Activated effector memory CD4-positive, alpha-beta T cell treated with Interleukin-2 at 50 U/mL for 16 hours (primary cell): ENCODE results near the gene MVD.
"Not testable (repeated sequence)": the region's sequence is repeated elsewhere in the genome, so short reads cannot be mapped to it uniquely, and the experiment has no call there.

ENCODE experiments used
- DNase-seq: peaks from one replicate; pipeline ENCODE4 v3.0.0-alpha.2; 2020

The MVD gene

DNA sequence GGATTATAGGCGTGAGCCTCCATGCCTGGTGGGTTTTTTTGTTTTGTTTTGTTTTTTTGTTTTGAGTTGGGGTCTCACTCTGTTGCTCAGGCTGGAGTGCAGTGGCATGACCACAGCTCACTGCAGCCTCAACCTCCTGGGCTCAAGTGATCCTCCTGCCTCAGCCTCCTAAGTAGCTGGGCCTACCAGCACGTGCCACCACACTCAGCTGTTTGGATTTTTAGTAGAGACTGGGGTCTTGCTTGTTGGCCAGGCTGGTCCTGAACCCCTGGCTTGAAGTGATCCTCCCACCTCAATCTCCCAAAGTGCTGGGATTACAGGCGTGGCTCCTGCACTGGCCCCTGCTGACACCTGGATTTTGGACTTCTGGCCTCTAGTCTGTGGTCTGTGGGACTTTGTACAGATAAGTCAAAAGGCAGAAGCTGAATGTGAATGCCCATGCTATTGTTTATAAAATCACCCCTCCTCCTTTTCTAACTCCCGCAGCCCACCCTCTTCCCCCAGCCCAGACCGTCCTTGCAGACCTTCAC lies 17.7 kb upstream of the MVD start:
- no peak for DNase-seq

- no peak for DNase-seq
These were observed 15.5 kb upstream of the MVD start for GRCh38 chr16:88678224-88678979.

- no peak for DNase-seq
These were observed 14.8 kb upstream of the MVD start for GRCh38 chr16:88677721-88678120.

DNA sequence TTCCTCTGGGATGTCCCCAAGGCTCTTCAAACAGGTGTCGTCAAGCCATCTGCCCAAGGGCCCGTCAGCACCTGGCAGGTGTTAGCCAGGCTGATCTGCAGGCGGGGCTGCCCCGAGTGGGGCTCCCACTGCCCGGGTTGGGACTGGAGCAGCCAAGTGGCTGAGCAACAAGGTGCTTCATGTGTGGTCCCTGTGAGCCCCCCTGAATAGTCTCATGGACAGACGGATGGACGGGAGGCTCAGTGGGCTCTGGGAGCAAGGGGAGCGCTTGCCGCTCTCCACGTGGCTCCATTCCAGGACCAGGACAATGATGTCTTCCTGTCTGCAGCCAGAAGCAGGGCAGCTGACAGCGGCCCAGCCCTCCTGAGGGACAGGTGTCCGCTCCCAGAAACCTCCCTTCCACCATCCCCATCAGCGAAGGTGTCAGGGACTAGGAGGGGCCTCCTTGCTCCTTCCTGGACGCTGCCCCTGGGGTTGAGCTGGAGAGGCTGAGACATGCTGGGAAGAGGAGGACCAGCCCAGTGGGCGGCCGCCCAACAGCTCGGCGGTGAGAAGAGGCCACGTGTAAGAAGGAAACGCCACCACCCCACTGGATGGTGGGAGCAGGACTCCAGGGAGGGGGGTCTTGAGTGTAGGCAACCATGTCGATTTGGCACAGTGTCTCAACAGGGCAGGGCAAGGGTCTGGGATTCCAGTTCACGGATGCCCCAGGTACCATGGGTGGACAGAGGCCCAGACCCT lies 13.8 kb upstream of the MVD start:
- DNase-seq: no peak

DNA sequence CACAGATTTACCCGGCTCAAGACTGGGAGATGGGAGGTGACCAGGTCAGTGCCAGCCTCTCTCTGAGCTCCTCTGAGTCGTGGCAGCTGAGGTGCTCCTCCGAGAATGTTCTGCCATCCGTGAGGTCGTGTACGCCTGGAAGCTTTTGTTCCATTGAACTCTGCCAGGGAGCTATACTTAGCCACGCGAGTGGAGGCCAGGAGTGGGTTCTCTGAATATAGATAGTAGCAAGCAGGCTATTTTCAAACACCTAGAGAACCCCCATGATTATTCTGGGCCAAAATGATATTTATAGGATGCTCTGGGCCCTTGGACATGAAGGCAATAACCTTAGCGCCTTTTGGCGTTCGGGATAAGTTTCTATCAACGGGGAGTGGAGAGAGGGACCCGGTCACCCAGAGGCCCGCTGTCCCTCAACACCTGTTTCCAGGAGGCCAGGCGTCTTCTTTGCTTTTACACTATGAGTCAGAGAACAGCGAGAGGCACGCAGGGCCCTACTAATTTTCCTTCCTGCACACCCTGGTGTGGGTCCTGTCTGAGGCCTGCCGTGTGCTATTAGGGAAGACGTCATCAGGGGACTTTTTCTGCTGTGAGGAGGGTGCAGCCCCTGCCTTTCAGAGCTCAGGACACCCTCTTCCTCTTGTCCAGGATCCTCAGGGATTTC lies 11.0 kb upstream of the MVD start:
- no peak for DNase-seq

DNA sequence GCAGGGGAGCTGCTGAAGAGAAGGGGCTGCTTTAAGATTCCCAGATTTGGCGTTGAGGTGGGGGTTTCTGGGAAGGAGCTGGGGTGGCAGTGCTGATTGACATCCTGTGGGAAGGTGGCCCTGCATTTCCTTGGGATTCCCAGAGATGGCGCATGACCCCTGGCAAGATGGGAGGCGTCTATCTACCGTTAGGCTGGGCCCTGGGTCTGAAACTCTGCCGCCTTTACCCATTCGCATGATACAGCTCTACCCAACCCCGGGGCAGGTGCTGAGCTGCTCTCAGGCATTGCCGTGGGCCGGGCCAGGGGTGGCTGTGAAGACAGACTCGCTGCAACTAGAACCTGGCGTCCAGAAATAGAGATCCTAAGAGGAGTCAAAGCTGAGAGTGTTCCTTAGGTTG lies 9.9 kb upstream of the MVD start:
- no peak for DNase-seq

DNA sequence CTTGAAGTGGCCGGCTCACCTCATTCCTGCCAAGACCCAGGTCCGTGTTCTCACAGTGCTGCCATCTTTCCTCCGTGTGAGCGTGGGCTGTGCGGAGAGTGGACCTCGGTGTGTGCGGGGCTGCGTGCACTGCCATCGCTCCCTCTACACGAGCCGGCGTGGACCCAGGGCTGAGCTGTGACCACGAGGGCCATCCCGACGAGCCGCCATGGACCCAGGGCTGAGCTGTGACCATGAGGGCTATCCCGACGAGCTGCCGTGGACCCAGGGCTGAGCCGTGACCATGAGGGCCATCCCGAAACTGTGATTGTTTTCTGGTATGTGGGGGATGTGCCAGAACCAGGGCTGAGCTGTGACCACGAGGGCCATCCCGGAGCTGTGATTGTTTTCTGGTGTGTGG lies 8.9 kb upstream of the MVD start:
- no peak for DNase-seq

GRCh38 chr16:88669980-88670379 lies 7.1 kb upstream of the MVD start:
- DNase-seq: no peak

DNA sequence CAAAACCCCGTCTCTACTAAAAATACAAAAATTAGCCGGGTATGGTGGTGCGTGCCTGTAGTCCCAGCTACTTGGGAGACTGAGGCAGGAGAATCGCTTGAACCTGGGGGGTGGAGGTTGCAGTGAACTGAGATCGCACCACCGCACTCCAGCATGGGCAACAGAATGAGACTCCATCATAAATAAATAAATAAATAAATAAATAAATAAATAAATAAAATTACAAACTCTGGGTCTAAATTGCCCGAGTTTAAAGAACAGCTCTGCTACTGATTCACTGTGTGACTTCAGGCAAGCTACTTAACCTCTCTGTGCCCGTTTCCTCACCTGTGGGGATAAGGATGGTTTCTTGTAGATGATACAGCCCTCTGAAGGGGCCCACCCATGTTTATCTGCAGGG lies 6.6 kb upstream of the MVD start:
- not testable (repeated sequence) for DNase-seq

DNA sequence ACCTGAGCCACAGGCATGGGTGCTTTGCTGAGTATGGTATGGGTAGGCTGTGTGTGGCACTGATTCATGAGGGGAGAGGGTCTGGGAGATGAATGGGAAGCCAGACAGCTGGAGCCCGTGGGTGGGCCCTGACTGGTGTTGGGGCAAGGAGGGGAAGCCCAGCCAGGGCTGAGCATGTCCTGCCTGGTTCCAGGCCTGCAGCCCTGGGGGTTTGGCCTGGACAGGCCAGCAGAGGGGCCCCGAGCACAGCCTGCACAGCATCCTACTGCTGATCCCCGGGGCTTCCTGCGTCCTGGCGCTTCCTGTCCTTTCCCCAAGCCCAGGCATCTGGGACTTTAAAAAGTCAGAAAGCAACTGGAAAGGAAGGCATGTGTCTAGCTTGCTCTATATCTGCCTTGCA lies 4.6 kb upstream of the MVD start:
- DNase-seq: no peak

GRCh38 chr16:88665570-88665969 lies 2.7 kb upstream of the MVD start:
- no peak for DNase-seq

DNA sequence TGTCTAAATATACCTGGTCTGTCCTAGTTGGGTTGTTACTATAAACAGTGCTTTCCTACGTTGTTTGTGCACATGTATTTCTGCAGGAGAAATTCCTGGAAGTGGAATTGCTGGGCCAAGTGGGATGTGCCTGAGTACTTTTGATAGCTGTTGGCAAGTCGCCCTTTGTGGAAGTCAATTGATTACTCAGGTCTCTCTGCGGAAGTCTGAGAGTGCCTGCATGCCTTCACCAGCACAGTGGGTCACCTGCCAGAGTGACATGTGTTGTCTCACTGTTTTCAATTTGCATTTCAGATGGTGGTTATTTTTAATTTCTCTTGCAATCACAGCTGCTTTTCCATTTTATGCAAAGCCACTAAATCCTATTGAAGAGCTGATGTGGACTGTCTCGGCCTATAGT lies 2.3 kb upstream of the MVD start:
- no peak for DNase-seq

DNA sequence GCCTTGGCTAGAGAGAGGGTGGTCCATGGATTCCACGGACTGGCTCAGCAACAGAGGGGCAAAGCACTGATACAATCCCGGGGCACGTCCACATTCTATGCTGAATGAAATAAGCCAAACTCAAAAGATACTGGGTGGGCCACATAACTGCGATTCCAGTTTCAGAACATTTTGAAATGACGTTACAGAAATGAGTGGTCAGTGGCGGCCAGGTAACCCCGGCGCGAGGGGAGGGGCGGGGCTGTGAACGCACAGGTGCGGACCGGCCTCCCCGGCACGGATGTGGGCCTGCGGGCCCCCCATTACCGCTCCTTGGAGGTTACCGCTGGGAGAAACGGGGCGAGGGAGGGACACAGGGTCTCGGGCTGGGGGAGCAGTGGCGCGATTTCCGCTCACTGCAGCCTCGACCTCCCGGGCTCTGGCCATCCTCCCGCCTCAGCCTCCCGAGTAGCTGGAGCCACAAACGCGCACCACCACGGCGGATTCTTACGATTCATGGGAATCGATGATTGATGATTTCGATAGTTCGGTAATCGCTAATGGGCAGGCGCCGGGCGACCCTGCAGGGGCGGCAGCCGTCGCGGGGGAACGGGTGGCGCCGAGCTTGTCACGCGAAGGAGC lies 559 bp downstream of the MVD start:
- DNase-seq: no peak

DNA sequence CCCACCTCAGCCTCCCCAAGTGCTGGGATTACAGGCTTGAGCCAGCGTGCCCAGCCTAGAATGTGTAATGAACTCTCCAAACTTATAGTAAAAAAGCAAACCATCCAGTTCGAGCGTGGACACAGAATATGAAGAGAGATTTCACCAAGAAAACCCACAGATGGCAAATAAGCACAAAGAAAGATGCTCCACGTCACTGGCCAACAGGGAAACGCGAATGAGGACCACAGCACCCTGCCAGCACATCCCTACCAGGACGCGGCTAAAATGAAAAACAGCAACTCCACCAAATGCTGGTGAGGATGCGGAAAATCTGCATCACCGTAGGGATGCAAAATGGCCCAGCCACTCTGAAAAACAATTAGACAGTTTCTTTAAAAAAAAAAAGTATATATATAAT lies 1.4 kb downstream of the MVD start:
- no peak for DNase-seq

DNA sequence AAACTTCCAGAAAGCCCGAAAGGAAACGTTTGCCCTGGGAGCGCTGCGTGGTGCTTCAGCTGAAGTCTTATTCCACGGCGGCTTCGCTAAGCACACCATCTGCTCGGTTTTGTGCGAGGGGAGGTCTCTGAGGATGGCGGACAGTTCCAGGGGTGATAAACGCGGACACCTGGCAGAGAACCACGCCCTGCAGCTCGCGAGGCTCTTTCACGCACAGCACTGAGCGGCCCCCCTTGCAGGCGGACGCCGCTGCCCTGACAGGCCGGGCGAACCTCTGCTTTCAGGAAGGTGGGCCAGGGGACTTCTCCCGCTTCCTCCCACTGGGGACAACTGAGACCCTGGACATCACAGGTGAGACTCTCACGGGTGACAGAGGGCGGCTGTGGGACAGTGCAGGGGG lies 3.7 kb downstream of the MVD start:
- DNase-seq: no peak

DNA sequence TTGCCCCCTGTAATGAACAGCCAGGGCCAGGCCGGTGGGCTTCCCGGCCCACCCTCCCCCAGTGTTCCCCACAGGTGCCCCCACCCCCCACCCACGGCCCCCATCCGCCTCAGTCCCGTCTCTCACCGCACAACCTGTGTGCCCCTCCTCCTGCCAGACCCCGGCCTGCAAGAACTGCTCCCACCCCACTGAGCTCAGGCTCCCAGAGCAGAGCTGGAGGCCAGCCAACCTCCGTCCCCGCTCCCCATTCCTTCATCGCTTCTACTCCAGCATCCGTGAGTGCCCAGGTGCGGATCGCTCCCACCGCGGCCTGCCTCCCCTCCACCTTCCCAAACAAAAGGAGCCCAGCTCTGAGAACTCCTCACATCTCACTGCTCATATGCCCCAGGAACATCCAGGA lies 4.2 kb downstream of the MVD start:
- no peak for DNase-seq

GRCh38 chr16:88657371-88657770 lies 5.5 kb downstream of the MVD start:
- DNase-seq: no peak

DNA sequence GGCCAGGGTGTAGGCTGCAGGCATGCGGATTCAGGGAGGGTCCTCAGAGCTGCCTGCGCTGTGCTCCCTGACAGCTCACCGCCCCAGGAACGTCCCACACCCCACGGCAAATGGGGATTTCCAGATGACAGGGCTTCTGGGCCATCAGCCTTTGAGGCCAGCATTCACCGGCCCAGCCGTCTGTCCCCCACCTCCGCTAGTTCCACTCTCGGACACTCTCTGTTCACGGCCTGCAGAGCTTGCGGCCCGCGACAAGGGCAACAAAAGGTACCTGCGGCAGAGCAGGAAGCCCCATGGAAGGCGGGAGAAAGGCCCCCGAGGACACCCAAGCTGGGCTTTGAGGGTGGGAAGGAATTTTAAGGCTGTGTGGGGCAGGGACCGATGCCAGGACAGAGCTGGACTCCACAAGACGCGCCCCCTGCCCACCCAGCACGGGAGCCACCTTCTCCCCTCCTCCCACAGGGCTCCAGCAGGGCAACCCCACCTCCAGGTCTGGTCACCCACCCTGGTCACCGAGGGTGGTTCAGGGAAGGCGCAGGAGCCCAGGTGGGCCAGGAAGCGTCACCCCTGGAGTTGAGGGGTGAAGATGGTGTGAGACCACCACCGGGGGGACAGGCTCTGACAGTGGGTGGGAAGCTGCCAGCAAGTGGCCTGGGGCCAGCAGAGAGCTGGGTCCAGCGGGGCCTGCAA lies 6.5 kb downstream of the MVD start:
- no peak for DNase-seq

GRCh38 chr16:88655733-88656281 lies 7.1 kb downstream of the MVD start:
- DNase-seq: no peak

- no peak for DNase-seq
These were observed 7.7 kb downstream of the MVD start for GRCh38 chr16:88655053-88655732.

DNA sequence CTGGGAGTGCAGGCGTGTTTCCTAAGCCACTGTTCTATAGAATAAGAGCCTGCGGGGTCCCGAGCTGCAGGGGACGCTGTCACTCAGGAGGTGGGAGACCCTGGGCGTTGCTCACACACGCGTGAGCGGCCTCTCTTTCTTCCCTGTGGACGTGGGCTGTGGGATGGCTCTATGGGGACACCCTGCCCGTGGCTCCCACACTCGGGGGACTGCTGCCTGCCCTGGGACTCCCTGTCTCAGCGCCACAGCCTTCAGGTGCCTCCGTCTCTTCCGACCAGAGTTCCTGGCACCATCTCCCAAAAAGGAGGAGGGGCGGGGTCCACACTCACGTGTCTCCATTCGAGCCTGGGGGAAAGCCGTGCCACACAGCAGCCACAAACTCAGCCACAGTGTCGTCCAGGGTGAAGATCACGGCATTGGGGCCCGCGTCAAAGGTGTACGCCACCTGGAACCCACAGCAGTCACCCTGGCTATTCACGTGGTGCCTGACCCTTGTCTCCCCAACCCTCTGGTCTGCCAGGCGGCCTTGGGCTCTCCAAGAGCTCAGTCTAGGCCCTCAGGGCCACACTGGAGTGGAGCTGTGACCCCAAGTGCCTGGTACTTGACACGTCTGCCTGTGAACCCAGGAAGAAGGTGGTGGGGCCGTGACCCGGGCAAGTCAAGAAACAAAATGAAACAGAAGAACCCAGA lies 8.4 kb downstream of the MVD start:
- no peak for DNase-seq
